KMS-11 (cell line): Measurements from ENCODE around the gene PTPN5.
"Not testable (repeated sequence)": the region's sequence is repeated elsewhere in the genome, so short reads cannot be mapped to it uniquely, and the experiment has no call there.

Source experiments
- H2AFZ ChIP-seq: fragments of 200-600 bp; sonication (generic); 2 replicates; pipeline ENCODE4 v1.6.1; 2016; ENCODE audit warnings: antibody characterized with exemption, mixed run types, low read depth
- H3K27ac ChIP-seq: fragments of 200-600 bp; sonication (generic); 2 replicates; pipeline ENCODE4 v1.6.1; 2016; ENCODE audit warnings: mild to moderate bottlenecking, mixed run types
- H3K27me3 ChIP-seq: fragments of 200-600 bp; sonication (generic); 2 replicates; pipeline ENCODE4 v1.6.1; 2017; ENCODE audit warnings: mild to moderate bottlenecking, low read depth, mixed run types, moderate library complexity; ENCODE audit not compliant: insufficient read depth
- H3K36me3 ChIP-seq: fragments of 200-600 bp; sonication (generic); 2 replicates; pipeline ENCODE4 v1.6.1; 2017; ENCODE audit warnings: mild to moderate bottlenecking, mixed run types; ENCODE audit not compliant: insufficient read depth
- H3K4me1 ChIP-seq: fragments of 200-600 bp; sonication (generic); 2 replicates; pipeline ENCODE4 v1.6.1; 2016; ENCODE audit warnings: mild to moderate bottlenecking, low read depth, mixed run types; ENCODE audit not compliant: poor library complexity, severe bottlenecking
- H3K4me2 ChIP-seq: fragments of 200-600 bp; sonication (generic); 2 replicates; pipeline ENCODE4 v1.7.0; 2016; ENCODE audit warnings: mild to moderate bottlenecking, mixed run types
- H3K4me3 ChIP-seq: fragments of 200-600 bp; sonication (generic); IDR thresholded peaks from 2 replicates; pipeline ENCODE4 v1.6.1; 2017; ENCODE audit warnings: low read depth, low read length, mixed read lengths; ENCODE audit not compliant: insufficient read depth
- H3K79me2 ChIP-seq: fragments of 200-600 bp; sonication (generic); 2 replicates; pipeline ENCODE4 v1.6.1; 2016; ENCODE audit warnings: low read depth, mixed run types; ENCODE audit not compliant: insufficient read depth
- H3K9ac ChIP-seq: fragments of 200-600 bp; sonication (generic); 2 replicates; pipeline ENCODE4 v1.6.1; 2016; ENCODE audit warnings: mild to moderate bottlenecking, mixed run types
- H4K20me1 ChIP-seq: fragments of 200-600 bp; sonication (generic); 2 replicates; pipeline ENCODE4 v1.6.1; 2016; ENCODE audit warnings: mild to moderate bottlenecking, mixed run types; ENCODE audit not compliant: insufficient read depth
- CTCF ChIP-seq: fragments of 200-600 bp; sonication (generic); conservative IDR thresholded peaks from 2 replicates; pipeline ENCODE4 v1.6.1; 2017; ENCODE audit warnings: low read depth, mild to moderate bottlenecking, antibody characterized with exemption, low read length, moderate library complexity, mixed read lengths

Gene PTPN5

GRCh38 chr11:18684267-18684666 is 107.3 kb downstream of the PTPN5 start:
- Histone ChIP-seq H3K4me3 (no peak overlapping the region), H4K20me1 (no peaks in the 10 kb centered on the region), H3K36me3 (no peaks in the 10 kb centered on the region), H3K4me2 (no peak overlapping the region), H2AFZ (no peak overlapping the region), H3K4me1 (no peaks in the 10 kb centered on the region), H3K9ac (no peak overlapping the region), H3K27ac (no peak overlapping the region), H3K27me3 (no peaks in the 10 kb centered on the region), H3K79me2 (no peaks in the 10 kb centered on the region)
- TF ChIP-seq CTCF = no peak

GRCh38 chr11:18682466-18682865 is 109.1 kb downstream of the PTPN5 start:
- no peaks in the 10 kb centered on the region for H3K36me3 ChIP-seq
- H3K79me2 ChIP-seq = no peaks in the 10 kb centered on the region
- no peak overlapping the region for H3K9ac ChIP-seq
- no peaks in the 10 kb centered on the region for H3K27me3 ChIP-seq
- H3K27ac ChIP-seq = no peak overlapping the region
- TF ChIP-seq CTCF = no peak
- no peaks in the 10 kb centered on the region for H4K20me1 ChIP-seq
- no peak overlapping the region for H2AFZ ChIP-seq
- H3K4me1 ChIP-seq = no peaks in the 10 kb centered on the region
- H3K4me3 ChIP-seq = no peak overlapping the region
- H3K4me2 ChIP-seq = no peak overlapping the region

GRCh38 chr11:18681949-18682348 is 109.6 kb downstream of the PTPN5 start:
- not testable (repeated sequence) for H3K27ac ChIP-seq, H3K4me2 ChIP-seq, H2AFZ ChIP-seq, H3K27me3 ChIP-seq, H3K4me3 ChIP-seq, H3K79me2 ChIP-seq, H3K36me3 ChIP-seq, H3K9ac ChIP-seq, H4K20me1 ChIP-seq, H3K4me1 ChIP-seq
